IMR-90 (cell line): ENCODE measurements around the gene GPR171.

ENCODE experiments used
- BHLHE40 ChIP-seq: fragments of 150-350 bp; IDR thresholded peaks from 2 replicates; pipeline ENCODE4 v1.6.1; 2016; ENCODE audit warnings: mild to moderate bottlenecking, low read depth, low read length
- CEBPB ChIP-seq: IDR thresholded peaks from 2 replicates; pipeline ENCODE4 v1.6.1; 2012; ENCODE audit warnings: low read depth, low read length, improper control_type of control experiment
- MAFK ChIP-seq: IDR thresholded peaks from 2 replicates; pipeline ENCODE4 v1.6.1; 2012; ENCODE audit warnings: low read depth, low read length, improper control_type of control experiment
- MXI1 ChIP-seq: IDR thresholded peaks from 2 replicates; pipeline ENCODE4 v1.6.1; 2012; ENCODE audit warnings: low read depth, mild to moderate bottlenecking, low read length, moderate library complexity, borderline replicate concordance
- POLR2A ChIP-seq: IDR thresholded peaks from 2 replicates; pipeline ENCODE4 v1.6.1; 2012; ENCODE audit warnings: mild to moderate bottlenecking, low read depth, low read length
- RAD21 ChIP-seq: IDR thresholded peaks from 2 replicates; pipeline ENCODE4 v1.6.1; 2012; ENCODE audit warnings: low read length, improper control_type of control experiment
- SMC3 ChIP-seq: fragments of 150-350 bp; IDR thresholded peaks from 2 replicates; pipeline ENCODE4 v1.6.1; 2016; ENCODE audit warnings: low read depth, mild to moderate bottlenecking, antibody characterized with exemption, low read length, moderate library complexity
- TF ChIP-seq, protein P1 (sequence below): conservative IDR thresholded peaks from 2 replicates; pipeline ENCODE4 v1.5.1; 2012; ENCODE audit warnings: mild to moderate bottlenecking, low read depth, low read length, improper control_type of control experiment

DNA sequence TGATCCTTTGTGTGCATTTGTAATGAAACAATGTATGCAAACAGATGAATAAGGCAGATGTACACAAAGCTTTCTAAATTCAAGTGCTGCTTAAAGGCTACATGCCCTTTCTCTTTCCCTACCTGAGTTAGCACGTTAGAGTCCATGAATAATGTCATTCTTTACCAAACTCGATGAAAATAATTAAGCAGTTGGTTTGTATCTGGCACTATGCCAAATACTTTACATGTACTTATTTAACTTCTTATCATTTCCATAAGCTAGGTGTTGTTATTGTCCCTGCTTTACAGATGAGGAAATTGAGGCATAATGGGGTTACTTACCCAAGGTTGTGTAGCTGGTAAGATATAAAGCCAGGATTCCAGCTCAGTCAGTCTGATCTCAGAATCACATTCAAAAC lies 2.4 kb downstream of the GPR171 start:
- TF ChIP-seq, protein P1, sequence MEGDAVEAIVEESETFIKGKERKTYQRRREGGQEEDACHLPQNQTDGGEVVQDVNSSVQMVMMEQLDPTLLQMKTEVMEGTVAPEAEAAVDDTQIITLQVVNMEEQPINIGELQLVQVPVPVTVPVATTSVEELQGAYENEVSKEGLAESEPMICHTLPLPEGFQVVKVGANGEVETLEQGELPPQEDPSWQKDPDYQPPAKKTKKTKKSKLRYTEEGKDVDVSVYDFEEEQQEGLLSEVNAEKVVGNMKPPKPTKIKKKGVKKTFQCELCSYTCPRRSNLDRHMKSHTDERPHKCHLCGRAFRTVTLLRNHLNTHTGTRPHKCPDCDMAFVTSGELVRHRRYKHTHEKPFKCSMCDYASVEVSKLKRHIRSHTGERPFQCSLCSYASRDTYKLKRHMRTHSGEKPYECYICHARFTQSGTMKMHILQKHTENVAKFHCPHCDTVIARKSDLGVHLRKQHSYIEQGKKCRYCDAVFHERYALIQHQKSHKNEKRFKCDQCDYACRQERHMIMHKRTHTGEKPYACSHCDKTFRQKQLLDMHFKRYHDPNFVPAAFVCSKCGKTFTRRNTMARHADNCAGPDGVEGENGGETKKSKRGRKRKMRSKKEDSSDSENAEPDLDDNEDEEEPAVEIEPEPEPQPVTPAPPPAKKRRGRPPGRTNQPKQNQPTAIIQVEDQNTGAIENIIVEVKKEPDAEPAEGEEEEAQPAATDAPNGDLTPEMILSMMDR: no peak
- TF ChIP-seq RAD21 (no peak), POLR2A (no peak), BHLHE40 (no peak), SMC3 (no peak), CEBPB (no peak), MAFK (no peak), MXI1 (no peak)
